Activated naive CD4-positive, alpha-beta T cell treated with anti-CD3 and anti-CD28 coated beads, Interleukin-2, amount 50 U/mL, for 72 hours (primary cell): ENCODE measurements around the gene KLHDC8B. TPM values are rescaled to one million over a fixed set of nuclear protein-coding genes. Genes with fewer than 3 reads are reported as not detected.

ENCODE experiments used
- ATAC-seq, 2 donors: fragments of 150-1000 bp; cut with Tn5 transposase; 2 replicates each; pipeline ENCODE4 v1.10.0; 2021; ENCODE audit warnings: mild to moderate bottlenecking in 2 of 2, moderate library complexity in 2 of 2
- DNase-seq, 2 donors: peaks; one replicate each; pipeline ENCODE4 v3.0.0; 2021 to 2022; ENCODE audit warnings: low spot score in 2 of 2
- H3K27ac Mint-ChIP-seq, 2 donors: one replicate each; pipeline ENCODE4 v1.8.0; 2022; ENCODE audit warnings: mild to moderate bottlenecking in 2 of 2, mixed read lengths in 2 of 2
- H3K36me3 Mint-ChIP-seq, 2 donors: one replicate each; pipeline ENCODE4 v1.8.0; 2022; ENCODE audit warnings: mixed read lengths in 2 of 2
- H3K9me3 Mint-ChIP-seq, 2 donors: one replicate each; pipeline ENCODE4 v1.8.0; 2022; ENCODE audit warnings: mixed read lengths in 2 of 2
- total RNA-seq, 2 donors: library from RNA; stranded (reverse); gene quantifications; one replicate each; pipeline ENCODE4 v1.2.3, GENCODE V29; 2022

Gene KLHDC8B
- total RNA-seq, 2 donors from 2014 or later = 3.1 to 4.9 TPM

GRCh38 chr3:49172551-49173041, 1.2 kb downstream of the KLHDC8B start:
- Mint-ChIP-seq H3K9me3 (no peaks in the 10 kb centered on the region), H3K36me3 (no peaks in the 10 kb centered on the region), H3K27ac (no peak overlapping the region)
- DNase-seq (no peak), ATAC-seq (no peak)

- H3K9me3 Mint-ChIP-seq = no peaks in the 10 kb centered on the region
- ATAC-seq = no peak
- no peaks in the 10 kb centered on the region for H3K36me3 Mint-ChIP-seq
- no peak for DNase-seq
- H3K27ac Mint-ChIP-seq = peak overlapping the region in 1 of 2 donors; percentile 11
Observed at GRCh38 chr3:49173116-49173791, 1.9 kb downstream of the KLHDC8B start.

GRCh38 chr3:49173792-49174170, 2.4 kb downstream of the KLHDC8B start:
- Mint-ChIP-seq H3K9me3 (no peaks in the 10 kb centered on the region), H3K27ac (peak overlapping the region in 1 of 2 donors; percentile 11), H3K36me3 (no peaks in the 10 kb centered on the region)
- ATAC-seq (no peak), DNase-seq (no peak)

GRCh38 chr3:49174397-49174985, 3.1 kb downstream of the KLHDC8B start:
- no peak for ATAC-seq
- no peak for DNase-seq
- Mint-ChIP-seq H3K36me3 (no peaks in the 10 kb centered on the region), H3K9me3 (no peaks in the 10 kb centered on the region), H3K27ac (no peak overlapping the region)

GRCh38 chr3:49175530-49175929, 4.1 kb downstream of the KLHDC8B start:
- no peaks in the 10 kb centered on the region for H3K9me3 Mint-ChIP-seq
- H3K27ac Mint-ChIP-seq = no peak overlapping the region
- ATAC-seq (no peak), DNase-seq (no peak)
- H3K36me3 Mint-ChIP-seq = no peaks in the 10 kb centered on the region

GRCh38 chr3:49177073-49177472, 5.7 kb downstream of the KLHDC8B start:
- no peak overlapping the region for H3K27ac Mint-ChIP-seq
- no peaks in the 10 kb centered on the region for H3K36me3 Mint-ChIP-seq
- ATAC-seq = no peak
- DNase-seq = no peak
- H3K9me3 Mint-ChIP-seq = no peaks in the 10 kb centered on the region

GRCh38 chr3:49180116-49180515, 8.7 kb downstream of the KLHDC8B start:
- Mint-ChIP-seq H3K27ac (no peak overlapping the region), H3K9me3 (no peaks in the 10 kb centered on the region), H3K36me3 (no peaks in the 10 kb centered on the region)
- DNase-seq (no peak), ATAC-seq (no peak)

- ATAC-seq (no peak), DNase-seq (no peak)
- Mint-ChIP-seq H3K36me3 (no peaks in the 10 kb centered on the region), H3K27ac (no peak overlapping the region), H3K9me3 (no peaks in the 10 kb centered on the region)
Observed at GRCh38 chr3:49181351-49181750, 10.0 kb downstream of the KLHDC8B start.

GRCh38 chr3:49182682-49183081, 11.3 kb downstream of the KLHDC8B start:
- no peak for ATAC-seq
- Mint-ChIP-seq H3K9me3 (no peaks in the 10 kb centered on the region), H3K27ac (no peak overlapping the region), H3K36me3 (no peaks in the 10 kb centered on the region)
- DNase-seq = no peak

- no peaks in the 10 kb centered on the region for H3K36me3 Mint-ChIP-seq
Observed at GRCh38 chr3:49183873-49184272, 12.5 kb downstream of the KLHDC8B start.

GRCh38 chr3:49191741-49192140, 20.3 kb downstream of the KLHDC8B start:
- Mint-ChIP-seq H3K9me3 (no peaks in the 10 kb centered on the region), H3K36me3 (no peaks in the 10 kb centered on the region), H3K27ac (no peak overlapping the region)
- DNase-seq = no peak
- ATAC-seq = no peak

More at GRCh38 chr3:49183873-49184272, 12.5 kb downstream of the KLHDC8B start:
- no peak for ATAC-seq
- H3K9me3 Mint-ChIP-seq = no peaks in the 10 kb centered on the region
- DNase-seq = no peak
- no peak overlapping the region for H3K27ac Mint-ChIP-seq

GRCh38 chr3:49198161-49198560, 26.8 kb downstream of the KLHDC8B start:
- Mint-ChIP-seq H3K36me3 (no peaks in the 10 kb centered on the region), H3K9me3 (no peaks in the 10 kb centered on the region), H3K27ac (no peak overlapping the region)
- ATAC-seq (no peak), DNase-seq (no peak)

- H3K36me3 Mint-ChIP-seq = no peaks in the 10 kb centered on the region
- no peaks in the 10 kb centered on the region for H3K9me3 Mint-ChIP-seq
- DNase-seq (no peak), ATAC-seq (no peak)
- H3K27ac Mint-ChIP-seq = no peak overlapping the region
Observed at GRCh38 chr3:49198611-49199230, 27.3 kb downstream of the KLHDC8B start.

GRCh38 chr3:49199239-49199899, 28.0 kb downstream of the KLHDC8B start:
- Mint-ChIP-seq H3K36me3 (no peaks in the 10 kb centered on the region), H3K9me3 (no peaks in the 10 kb centered on the region), H3K27ac (no peak overlapping the region)
- DNase-seq (no peak), ATAC-seq (no peak)

GRCh38 chr3:49199900-49200281, 28.5 kb downstream of the KLHDC8B start:
- DNase-seq = no peak
- Mint-ChIP-seq H3K27ac (no peak overlapping the region), H3K36me3 (no peaks in the 10 kb centered on the region), H3K9me3 (no peaks in the 10 kb centered on the region)
- ATAC-seq = no peak

GRCh38 chr3:49213541-49213943, 42.1 kb downstream of the KLHDC8B start:
- Mint-ChIP-seq H3K27ac (no peak overlapping the region), H3K9me3 (no peaks in the 10 kb centered on the region), H3K36me3 (no peaks in the 10 kb centered on the region)
- DNase-seq (no peak), ATAC-seq (no peak)

- no peaks in the 10 kb centered on the region for H3K9me3 Mint-ChIP-seq
Observed at GRCh38 chr3:49213998-49214397, 42.6 kb downstream of the KLHDC8B start.

More at GRCh38 chr3:49213998-49214397, 42.6 kb downstream of the KLHDC8B start:
- Mint-ChIP-seq H3K36me3 (no peaks in the 10 kb centered on the region), H3K27ac (no peak overlapping the region)
- DNase-seq (no peak), ATAC-seq (no peak)
